A673 (cell line): ENCODE data around the gene PYCARD.

ENCODE experiments used
- CTCF ChIP-seq: fragments of 300-800, 200-600 bp; sonication (generic); conservative IDR thresholded peaks from 2 replicates; pipeline ENCODE4 v1.5.1; 2017; ENCODE audit warnings: low read depth, mild to moderate bottlenecking, antibody characterized with exemption, low read length, moderate library complexity, mixed read lengths
- EZH2 ChIP-seq: fragments of 200-600 bp; sonication (generic); IDR thresholded peaks from 2 replicates; pipeline ENCODE4 v1.6.1; 2017; ENCODE audit warnings: borderline replicate concordance, low read depth, mild to moderate bottlenecking, mixed read lengths, antibody characterized with exemption, low read length; ENCODE audit not compliant: poor library complexity, severe bottlenecking

DNA sequence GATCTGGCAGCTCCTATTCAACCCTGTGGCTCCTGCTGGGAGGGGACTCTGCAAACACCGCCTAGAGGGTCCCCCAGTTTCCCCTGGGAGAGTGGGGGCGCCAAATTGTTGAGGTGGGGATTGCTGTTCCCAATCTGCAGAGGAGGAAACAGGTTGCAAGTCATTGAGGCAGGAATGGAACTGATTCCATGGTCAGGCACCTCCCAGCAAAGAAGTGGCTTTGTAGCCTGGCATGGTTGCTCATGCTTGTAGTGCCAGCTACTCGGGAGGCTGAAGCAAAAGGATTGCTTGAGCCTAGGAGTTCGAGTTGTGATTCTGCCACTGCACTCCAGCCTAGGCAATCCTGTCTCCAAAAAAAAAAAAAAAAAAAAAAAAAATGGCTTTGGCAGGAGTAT, 14.6 kb upstream of the PYCARD start:
- TF ChIP-seq EZH2, result no peak
- no peak for TF ChIP-seq CTCF
